Activated gamma-delta T cell treated with Interleukin-2 at 50 U/mL for 16 hours (primary cell): Measurements from ENCODE around the gene IRX4.

Source experiments
- DNase-seq: peaks from one replicate; pipeline ENCODE4 v3.0.0-alpha.2; 2020

IRX4 gene

DNA sequence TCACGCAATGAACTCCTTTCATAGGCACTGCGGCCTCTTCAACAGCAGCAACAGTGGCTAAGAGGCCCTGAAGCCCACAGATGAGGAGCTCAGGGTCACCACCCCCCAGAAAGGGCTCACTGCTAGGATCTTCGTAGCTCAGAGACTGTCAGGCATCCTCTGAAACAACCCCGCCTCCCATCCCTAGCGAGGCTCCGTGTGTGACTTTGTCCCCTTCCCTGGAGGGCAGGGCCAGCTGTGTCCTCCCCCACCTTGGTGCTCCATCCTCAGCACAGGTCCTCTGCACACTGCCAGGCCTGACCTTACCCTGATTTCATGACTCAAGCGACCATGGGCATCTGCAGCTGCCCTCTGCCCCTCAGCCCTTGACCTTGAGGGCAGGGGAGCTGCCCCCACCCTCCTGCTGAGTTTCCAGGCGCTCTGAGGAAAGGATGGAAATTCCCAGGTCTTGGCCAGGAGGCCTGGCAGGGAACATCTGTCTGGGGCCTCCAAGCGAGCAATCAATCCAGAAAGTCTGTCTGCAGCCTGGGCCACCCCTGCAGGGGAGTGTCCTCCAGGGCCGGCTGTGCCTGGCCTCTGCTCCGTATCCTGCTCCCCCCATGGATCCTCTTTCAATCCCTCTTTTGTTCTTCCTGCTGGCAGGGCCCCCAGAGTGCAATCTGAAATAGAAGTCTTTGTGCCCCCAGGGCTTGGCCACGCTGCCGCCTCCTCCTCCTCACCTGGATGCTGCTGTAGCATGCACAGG lies 6.8 kb upstream of the IRX4 start:
- DNase-seq, result no peak

DNA sequence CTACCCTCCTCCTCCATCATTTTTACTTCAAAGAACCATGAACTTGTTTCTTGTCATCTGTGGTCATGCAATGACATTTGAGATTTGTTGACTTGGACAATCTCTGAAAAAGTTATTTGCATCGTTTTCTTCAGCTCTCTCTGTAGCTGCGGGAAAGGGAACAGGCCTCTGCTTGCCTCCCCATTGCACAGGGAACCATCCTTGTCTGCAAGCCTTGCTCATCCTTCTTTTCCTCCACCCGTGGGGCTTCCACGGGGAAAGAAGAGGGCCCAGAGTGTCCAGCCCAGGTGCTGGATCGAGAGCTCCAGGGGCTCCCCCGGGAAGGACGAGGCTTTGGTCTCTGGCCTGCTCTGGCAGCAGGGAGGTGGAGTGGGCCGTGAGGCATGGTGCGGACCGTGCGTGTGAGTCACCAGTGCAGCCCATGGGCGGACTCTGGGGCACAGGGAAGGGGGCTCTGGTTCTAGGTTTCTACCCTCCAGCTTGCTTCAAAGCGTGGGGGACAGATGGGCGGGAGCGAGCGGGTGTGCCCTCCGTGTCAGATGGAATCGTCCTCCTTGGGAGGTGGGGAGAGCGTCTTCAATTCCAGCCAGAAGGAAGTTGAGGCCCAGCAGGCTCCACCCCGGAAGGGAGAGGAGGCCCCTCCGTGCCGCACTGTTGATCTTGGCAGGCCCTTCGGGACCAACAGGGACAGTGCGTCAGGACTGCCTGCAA lies 6.0 kb upstream of the IRX4 start:
- no peak for DNase-seq

DNA sequence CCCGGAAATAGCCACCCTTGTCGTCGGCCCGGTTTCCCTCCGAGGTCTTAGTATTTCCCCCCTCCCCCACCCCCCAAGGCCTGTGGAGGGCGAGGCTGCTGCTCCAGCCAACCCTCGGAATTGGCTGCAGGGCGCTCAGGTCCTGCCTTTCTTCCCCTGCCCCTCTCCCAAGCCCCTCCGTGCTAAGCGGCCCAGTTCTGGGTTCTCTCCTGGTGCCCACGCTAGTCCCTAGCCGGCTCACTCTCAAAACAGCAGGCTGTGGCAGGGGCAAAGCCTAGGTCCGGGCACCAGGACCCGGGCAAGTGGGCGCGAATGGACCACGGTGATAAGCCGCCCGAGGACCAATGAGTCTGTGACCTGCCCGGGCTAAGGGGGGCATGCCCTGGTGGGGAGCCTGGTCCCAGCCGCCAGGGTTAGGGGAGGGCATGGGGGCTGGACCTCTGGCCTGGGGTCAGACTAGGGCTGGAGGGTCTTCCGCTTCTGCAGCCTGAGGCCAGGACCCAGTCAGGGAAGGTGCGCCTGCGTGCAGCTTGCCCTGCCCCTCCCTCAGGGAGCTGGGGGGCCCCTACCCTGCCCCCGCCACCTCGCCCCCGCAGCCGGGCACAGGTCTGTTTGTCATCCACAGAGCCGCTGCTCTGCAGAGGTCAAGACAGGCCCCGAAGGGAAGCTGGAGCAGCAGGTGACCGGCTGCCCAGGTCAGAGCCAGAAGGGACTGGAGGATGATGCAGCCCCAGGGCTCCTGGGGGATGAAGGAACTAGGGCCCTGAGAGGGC lies 5.0 kb upstream of the IRX4 start:
- DNase-seq, result no peak

DNA sequence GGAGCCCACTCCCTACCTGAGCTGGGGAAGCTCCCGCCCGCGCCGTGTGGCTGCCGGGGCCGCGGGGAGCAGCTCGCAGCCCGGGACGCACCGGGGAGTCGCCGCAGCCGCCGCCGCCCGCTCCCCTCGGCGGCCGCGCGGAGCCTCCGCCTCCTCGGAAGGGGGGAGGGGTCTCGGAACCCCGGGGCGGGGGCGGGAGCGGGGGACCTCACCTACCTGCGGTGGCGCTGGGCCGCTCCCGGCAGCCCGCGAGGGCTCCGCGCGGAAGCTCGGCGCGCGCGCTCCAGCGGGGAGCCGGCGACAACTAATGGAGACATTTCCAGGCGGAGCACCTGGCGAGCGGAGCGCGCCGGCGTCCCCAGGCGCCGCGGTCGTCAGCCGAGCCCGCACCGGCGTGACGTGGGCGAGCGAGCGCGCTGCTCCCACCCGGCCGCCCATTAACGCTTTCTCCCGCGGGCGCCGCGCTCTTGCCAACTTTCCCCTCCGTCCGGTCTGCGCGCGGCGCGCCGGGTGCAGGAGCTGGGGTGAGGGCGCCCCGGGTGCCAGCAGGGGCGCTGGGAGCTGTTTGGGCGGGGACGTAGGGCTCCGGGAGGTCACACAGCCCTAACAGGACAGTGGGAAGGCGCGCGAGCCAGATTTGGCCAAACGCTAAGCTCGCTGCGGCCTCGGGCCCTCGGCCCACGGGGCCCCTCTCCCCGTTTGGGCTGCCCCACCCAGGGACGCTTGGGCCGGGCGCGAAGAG lies 4.3 kb upstream of the IRX4 start:
- DNase-seq, result no peak

DNA sequence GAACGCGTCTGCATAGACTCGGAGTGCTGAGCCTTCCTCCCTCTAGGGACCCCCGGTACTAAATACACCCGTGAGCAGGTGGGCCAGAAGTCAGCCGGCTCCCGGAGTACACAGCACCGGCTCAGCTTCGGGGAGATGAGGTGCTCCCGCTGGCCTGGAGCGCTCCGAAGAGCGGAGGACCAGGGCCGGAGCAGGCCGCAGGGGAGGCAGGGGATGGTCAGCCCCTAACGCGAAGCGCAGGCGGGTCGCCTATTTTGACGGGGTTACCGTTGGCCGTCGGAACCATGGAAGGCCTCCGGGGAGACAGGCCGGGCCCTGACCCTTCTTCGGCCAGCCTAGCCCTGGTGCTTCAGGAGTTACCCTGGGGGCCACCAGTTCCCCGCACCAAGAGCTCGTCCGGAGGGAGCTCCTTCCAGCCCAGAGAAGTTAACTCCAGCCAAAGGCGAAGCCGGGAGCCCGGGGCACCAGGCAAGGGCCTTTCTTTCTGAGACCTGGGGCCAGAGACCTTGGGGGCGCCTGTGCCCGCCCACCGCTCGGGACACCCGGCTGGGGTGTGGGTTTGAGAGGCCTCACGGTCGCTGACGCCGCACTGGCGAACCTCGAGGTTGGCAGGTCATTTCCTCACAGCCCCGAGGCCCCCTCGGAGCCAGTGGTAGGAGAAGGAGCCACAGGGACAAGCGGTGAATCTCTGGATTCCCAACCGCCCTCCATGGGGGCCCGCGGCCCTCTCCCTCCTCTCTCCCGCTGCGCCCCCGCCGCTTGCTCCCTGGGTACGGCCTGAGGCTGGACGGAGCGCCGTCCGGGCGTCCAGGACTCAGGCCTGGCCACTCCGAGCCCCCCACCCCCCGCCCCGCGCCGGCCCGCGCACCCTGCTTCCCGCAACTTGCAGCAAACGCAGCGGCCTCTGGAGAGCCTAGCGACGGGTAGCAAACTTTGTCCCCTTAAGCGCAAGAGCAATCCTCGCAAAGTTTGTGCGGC lies 3.4 kb upstream of the IRX4 start:
- DNase-seq, result no peak

DNA sequence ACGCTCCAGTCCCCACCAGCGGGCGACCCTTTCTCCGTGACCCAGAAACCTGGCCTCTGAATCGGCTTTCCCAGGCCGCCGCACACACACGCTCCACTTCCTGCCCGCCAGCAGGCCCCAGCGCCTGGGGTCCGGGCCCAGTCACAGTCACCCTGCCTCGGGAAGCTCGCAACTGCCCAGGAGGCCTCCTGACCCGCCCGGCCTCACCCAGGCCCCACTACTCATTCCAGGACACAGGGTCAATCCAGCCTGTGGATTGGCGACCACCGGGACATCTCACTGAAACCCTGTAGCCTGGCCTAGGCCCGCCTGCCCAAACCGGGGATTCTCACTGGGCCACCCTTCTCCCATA lies 2.7 kb upstream of the IRX4 start:
- DNase-seq, result no peak

DNA sequence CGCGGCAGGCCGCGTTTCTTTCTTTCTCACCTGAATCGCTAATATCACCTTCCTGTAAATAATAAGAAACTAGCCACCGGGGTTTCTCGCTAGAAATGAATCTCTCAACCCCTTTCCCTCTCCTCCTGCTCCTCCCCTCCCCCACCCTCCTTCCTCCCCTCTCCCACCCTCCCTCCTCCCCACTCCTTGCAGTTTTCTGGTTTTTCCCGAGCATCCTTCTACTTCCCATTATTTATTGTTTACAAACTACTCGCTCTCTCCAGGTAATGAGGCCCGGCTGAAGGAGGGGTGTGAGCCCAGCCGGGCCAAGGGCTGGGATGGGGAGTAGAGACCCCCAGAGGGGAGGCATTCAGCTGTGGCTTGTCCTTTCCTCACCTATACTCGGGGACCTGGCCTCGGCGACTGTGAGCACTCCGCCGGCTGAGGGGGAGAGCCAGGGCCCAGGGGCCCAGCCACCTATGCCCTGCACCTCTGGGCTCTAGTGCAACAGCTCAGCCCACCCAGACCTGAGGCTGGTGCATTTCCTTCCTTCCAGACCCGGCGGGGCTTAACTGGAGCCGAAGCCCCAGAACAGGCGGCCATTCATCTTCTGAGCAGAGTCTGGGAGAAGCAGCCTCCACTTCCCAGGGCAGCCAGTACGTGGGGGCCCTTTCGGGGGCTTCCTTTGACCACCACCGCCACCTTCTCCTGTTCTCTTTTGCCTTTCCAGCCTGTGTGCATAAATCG lies 2.1 kb upstream of the IRX4 start:
- DNase-seq, result no peak

DNA sequence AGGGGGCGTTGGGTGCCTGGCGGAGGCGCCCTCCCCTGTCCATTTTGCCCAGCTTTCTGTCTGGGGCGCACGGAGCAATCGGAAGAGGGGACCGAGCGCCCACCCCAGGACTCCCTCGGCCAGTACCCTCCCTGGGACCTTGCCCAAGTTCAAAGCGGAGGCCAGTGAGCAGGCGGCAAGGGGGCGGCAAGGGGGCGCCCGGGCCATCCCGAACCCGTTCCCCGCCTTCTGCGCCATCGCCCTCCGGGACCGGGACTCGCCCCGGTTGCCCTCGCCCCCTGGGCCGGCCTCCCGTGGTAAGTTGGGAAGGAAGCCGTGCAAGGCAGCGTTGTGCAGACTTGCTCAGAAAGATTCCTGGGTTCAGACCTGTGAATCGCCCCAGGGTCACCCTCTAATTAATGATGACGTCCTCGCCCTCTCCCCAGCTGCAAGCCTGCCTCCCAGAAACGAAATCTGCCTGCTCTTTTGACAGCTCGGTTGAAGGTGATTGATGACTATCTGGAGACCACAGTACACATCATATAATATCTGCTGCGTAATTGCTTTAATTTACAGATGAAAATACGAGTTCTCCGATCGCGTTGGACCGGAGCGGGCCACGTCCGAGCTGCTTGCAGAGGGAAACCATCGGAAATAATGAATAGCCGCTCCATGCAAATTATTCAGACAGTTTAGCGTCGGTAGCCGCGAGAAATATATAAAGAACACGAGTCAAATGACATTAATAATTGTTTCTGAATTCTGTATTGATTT lies 1.4 kb upstream of the IRX4 start:
- DNase-seq, result no peak

DNA sequence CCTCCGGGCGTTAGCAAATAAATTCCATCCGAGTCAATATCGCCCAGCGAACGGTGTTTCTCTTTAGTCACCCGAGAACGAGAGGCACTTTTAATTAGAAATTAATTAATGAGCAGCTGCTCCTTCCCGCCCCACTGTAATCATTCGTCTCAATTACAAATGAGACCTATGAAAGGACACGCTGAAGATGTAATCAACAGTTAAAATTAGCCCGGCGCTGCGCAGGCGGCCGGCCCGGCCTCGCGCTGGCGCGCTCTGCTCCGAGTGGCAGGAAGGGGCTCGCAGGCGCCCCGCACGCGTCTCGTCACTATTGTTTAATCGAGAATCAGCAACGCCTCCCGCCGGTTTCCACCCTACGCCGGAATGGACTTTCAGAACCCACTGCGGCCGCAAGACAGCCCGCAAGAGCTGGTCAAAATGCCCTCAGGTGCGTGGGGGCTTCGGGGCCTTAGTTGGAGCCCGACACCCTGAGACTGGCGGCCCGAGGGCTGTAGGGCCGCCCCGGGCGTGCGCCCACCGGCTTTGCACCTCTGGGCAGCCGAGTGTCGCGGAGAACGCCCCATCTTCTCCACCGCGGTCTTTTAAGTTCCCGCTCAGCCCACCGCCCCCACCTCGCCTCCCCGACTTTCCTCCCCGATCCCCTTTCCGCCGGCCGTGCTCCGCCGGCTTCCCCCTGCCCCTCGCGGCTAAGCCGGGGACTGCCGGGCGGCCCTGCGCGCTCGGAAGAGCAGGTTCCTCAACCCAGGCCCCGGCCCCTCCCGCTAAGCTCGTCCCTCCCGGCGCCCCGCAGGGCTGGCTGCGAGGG lies 597 bp upstream of the IRX4 start:
- DNase-seq, result no peak

DNA sequence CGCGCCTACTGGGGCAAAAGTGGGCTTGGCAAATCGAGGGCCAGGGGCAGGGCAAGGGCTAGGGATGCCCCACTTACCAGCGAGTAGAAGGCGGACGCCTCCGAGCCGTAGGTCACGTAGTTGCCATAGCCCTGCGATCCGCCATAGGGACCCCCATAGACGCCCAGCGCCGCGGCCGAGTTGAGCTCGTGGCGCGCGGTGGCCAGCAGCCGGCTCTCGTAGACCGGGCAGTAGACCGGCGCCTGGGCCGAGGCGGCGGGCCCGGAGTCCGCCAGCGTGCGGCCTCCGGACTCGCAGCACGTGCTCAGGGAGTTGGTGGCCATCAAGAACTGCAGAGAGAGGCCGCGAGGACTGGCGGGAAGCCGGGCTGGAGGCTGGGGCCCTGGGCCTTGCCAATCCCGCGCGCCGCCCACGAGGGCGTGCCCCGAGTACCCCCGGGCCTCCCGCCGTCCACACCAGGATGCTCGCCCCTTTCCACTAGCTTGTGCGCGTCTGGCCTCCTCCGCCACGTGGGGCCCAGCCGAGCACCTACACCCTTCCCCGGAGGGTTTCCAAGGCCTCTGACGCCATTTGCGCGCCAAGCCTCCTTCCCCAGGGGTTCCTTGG lies 891 bp downstream of the IRX4 start:
- no peak for DNase-seq

DNA sequence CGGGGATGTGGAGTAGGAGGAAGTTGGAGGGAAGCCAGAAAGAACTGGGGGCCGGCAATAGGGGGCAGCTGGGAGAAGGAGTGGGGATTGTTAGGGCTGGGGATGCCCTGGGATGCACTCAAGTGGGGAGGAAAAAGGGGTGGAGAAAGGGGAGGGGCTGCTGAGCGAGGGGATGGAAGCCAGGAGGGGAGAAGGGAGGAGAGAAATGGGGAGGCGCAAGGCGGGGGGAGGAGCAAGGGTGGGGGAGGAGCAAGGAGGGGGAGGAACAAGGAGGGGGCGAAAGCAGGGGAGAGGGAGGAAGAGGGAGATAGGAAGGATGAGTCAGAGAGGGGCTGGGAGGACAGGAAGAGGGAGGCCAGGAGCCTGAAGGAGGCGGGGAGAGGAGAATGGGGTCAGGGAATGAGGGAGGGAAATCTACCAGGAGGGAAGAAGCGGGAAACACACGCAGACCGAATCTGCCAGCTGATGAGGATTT lies 1.6 kb downstream of the IRX4 start:
- DNase-seq, result no peak

DNA sequence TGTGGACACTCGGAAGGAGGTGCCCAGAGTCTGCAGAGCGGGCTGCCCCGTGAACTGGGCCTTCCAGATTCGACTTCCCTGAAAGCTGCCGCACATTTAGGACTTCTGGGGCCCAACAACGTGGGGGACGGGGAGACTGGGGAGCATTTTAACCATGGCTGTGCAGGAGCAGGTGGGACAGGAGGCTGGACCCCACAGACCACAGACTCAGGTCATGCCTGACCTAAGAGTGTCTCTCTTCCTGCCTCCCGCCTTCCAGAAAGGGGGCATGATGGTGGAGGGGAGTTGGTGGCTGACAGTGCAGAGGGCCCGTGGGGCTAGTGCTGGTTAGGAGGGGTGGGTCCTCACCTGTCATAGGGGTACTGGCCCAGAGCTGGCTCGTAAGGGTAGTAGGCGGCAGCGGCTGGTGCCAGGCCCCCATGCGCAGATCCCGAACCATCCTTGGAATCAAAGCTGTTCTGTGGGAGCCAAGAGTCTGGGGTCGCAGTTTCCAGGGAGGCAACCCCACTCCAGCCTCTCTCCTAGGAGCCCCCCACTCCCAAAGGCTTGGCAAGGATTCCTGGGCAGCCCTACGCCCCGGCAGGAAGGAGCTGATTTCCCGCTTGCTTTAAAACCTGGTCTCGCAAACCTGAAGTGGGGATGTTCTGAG lies 2.2 kb downstream of the IRX4 start:
- DNase-seq, result no peak

DNA sequence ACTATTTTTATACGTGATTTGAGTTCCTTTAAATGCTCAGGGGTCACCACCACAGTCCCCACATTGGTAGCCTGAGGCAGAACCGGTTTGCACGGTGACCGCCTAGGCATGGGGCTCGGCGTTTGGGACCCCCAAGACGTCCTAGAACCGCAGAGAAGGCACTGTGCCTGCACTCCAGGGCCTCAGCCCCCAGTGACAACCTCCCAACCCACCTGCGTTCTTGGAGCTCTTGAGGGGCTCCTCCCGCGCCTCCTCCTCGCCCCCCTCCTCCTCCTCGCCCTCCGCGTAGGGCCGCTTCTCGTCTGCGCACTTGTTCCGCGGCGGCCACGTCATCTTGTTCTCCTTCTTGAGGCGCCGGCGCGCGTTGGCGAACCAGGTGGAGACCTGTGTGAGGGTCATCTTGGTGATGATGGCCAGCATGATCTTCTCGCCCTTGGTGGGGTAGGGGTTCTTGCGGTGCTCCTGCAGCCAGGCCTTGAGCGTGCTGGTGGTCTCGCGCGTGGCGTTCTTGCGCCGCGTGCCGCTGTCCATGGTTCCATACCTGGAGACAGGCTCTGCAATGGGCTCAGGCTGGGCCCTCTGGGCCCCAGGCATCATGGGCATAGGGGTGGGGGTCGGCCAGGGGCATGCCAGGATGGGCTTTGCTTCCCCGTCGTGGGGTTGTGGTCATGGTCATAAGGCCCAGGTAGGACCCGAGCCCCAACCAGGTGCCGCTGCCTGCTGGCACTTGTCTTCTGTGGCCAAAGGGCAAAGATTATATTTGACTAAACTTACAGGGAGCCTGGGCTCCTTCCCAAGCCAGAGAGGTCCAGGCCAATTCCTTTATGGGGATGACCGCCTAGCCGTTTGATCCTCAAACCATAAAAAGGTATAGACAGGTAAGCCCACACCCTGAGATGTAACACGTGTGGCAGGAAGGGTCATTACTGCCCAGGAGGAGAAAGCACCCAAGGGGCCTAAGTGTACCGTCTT lies 3.1 kb downstream of the IRX4 start:
- no peak for DNase-seq

DNA sequence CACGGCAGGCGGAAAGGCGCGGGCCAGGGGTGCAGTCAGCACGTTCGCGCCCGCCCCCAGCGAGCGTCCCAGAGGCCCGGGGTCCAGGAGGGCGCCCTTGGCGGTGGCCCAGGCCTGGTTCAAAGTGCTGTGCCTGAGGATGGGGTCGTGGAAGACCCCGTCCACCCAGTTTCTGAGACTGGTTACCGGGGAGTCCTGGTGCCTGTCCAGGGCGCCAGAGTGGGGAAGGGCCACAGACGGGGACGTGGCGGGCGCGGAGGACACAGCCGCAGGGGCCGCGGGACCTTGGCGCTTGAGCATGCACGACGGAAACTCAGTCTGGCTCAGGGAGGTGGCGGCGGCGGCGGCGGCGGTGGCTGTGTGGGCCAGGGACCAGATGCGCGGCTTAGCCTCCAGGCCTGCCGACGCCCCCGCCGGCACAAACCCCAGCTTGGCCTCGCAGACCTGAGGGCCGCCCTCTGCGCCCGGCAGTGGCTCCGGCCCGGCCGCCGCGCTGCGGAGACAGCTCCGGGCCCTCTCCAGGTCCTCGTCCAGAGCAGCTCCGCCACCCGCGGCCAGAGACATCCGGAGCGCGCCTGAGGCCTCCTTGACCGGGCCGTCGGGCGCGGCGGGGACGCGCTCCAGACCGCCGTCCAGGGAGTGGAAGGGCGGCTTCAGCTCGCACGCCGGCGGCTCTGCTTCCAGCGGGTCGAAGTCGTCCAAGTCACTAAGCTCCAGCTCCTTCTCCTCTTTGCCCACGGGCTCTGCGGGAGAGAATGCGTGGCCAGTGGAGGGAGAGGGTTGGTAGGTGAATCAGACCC lies 4.5 kb downstream of the IRX4 start:
- no peak for DNase-seq

DNA sequence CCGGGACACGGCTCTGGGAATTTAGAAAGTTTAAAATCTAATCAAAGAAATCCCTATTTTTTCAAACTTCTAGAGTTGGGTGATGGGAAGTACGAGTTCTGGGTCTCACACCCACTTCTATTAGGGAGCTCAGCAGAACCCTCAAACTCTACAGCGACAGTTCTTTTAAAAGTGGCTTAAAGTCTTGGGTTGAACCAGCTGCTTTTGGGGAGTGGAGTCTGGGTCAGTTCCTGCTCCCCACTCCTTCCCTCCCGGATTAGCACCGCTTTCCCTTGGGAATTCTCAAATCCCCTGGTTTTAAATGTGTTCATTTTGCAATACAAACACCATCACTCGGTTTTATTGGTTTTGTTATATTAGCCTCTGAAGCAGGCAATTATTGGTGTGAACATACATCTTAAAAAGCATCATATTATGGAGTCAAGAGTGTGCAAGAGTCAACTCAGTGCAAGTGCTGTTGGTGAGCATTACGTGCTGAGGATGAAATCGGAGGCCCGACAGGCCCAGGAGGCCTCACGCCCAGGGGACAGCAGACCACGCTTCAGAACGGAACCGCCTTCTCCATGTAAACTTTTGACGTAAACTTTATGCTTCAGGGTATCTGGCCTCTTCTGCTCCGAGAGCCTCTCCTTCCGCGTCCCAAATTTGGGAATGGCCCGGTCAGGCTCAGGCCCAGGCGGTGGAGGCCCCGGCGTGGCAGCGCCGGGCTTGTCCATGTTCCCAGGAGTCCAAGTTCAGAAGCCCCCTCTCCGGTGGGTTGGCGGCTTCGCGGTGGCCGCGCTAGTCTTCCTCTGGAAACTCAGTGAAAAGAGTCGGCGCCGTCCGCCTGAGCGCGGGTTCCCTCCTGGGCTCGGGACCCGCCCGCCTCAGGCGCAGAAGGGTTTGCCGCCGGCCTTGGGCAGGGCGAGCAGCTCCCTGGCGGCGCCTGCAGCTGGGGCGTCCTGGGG lies 5.3 kb downstream of the IRX4 start:
- DNase-seq, result no peak
